Brain microvascular endothelial cell (primary cell): Measurements from ENCODE around the gene ABLIM2.

Experiments used
- DNase-seq: peaks from one replicate; pipeline ENCODE4 v3.0.0-alpha.2; 2020
- H3K27ac ChIP-seq: fragments of 250-450 bp; sonication (Bioruptor Pico); 2 replicates; pipeline ENCODE4 v1.5.1; 2020; ENCODE audit warnings: mild to moderate bottlenecking, moderate library complexity
- H3K27me3 ChIP-seq: fragments of 250-450 bp; sonication (Bioruptor Pico); replicated peaks from 2 replicates; pipeline ENCODE4 v1.5.1; 2020; ENCODE audit warnings: mild to moderate bottlenecking
- H3K36me3 ChIP-seq: fragments of 250-450 bp; sonication (Bioruptor Pico); replicated peaks from 2 replicates; pipeline ENCODE4 v1.5.1; 2020; ENCODE audit warnings: mild to moderate bottlenecking
- H3K4me3 ChIP-seq: 2 replicates; pipeline ENCODE4 v1.5.1; 2011; ENCODE audit warnings: low read depth, mild to moderate bottlenecking, control low read depth, low read length, moderate library complexity
- CTCF ChIP-seq: IDR thresholded peaks from 2 replicates; pipeline ENCODE4 v1.5.1; 2011; ENCODE audit warnings: low read depth, mild to moderate bottlenecking, moderate library complexity, low read length, control low read depth, inconsistent platforms; ENCODE audit errors: missing control alignments
- in situ Hi-C: cut with HindIII; loops from 2 replicates; pipeline ENCODE4 v1.10.0; 2017; ENCODE audit warnings: low sequenced_read_pairs, low pct_ligation_motif_present

Gene ABLIM2

DNA sequence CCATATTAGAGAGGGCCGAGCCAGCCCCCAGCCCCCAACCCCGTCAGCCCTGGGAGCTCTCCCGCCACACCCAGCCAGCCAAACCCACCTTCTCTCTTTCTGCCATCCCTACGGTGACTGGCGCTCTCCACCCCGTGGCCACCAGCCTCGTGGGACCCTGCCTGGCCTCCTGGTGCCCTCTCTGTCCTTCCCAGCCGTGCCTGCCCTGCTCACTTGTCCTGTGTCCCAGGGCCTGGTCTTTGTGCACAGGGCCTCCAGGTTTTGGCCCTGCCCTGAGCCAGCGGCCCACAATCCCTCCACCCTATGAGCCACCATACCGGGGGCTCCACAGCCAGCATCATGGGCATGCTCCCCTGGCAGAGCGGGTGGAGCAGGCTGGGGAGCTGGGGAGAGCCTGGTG, 77.4 kb downstream of the ABLIM2 start:
- no peak overlapping the region for H3K27ac ChIP-seq
- no peaks in the 10 kb centered on the region for H3K36me3 ChIP-seq
- DNase-seq: no peak
- H3K4me3 ChIP-seq: no peak overlapping the region
- TF ChIP-seq CTCF: no peak
- in situ Hi-C loops: no loop called here
- H3K27me3 ChIP-seq: peaks cover 4% of the 10 kb centered on the region

GRCh38 chr4:8080754-8081065, 77.9 kb downstream of the ABLIM2 start:
- H3K4me3 ChIP-seq: no peak overlapping the region
- no peak for DNase-seq
- in situ Hi-C loops: no loop called here
- no peaks in the 10 kb centered on the region for H3K36me3 ChIP-seq
- no peak for TF ChIP-seq CTCF
- H3K27ac ChIP-seq: no peak overlapping the region
- peaks cover 4% of the 10 kb centered on the region for H3K27me3 ChIP-seq

DNA sequence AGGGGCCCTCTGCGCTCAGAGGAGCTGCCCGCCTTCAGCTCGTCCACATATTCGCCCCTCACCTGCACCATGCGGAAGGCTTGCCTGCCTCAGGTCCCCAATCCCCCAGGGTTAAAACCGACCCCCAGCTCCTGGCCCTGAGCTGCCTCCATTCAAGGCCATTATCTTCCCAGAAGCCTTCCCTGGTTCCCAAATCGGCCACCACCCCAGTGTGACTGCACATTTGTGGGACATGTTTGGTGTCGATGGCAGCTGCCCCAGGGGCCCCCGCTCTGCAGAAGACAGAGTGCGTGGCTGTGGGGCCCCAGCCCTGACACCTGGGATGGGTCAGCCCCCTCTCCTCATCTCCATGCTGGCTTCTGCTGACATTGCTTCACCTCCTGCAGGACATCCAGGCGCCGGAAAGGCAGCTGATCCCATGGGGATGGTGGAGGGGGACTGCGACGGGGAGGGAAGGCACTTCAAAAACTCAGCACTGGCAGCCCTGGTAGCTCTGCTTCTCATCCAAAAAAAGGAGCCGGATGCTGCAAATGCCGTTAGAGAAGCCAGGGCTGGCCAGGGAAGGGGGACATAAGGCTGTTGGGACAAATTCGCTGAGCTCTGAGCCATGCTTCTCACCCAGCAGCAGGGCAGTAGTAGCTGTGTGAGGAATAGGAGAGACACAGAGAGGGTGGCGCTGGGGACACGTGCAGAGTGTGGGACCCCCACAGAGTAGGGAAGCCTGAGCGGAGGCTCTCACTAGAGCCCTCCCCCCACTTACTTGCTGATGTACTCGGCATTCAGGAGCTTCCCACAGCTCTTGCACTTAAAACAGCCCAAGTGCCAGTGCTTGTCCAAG, 78.5 kb downstream of the ABLIM2 start:
- in situ Hi-C loops: no loop called here
- Histone ChIP-seq H3K27ac (no peak overlapping the region), H3K27me3 (peaks cover 4% of the 10 kb centered on the region), H3K4me3 (no peak overlapping the region), H3K36me3 (no peaks in the 10 kb centered on the region)
- TF ChIP-seq CTCF: no peak
- DNase-seq: no peak

DNA sequence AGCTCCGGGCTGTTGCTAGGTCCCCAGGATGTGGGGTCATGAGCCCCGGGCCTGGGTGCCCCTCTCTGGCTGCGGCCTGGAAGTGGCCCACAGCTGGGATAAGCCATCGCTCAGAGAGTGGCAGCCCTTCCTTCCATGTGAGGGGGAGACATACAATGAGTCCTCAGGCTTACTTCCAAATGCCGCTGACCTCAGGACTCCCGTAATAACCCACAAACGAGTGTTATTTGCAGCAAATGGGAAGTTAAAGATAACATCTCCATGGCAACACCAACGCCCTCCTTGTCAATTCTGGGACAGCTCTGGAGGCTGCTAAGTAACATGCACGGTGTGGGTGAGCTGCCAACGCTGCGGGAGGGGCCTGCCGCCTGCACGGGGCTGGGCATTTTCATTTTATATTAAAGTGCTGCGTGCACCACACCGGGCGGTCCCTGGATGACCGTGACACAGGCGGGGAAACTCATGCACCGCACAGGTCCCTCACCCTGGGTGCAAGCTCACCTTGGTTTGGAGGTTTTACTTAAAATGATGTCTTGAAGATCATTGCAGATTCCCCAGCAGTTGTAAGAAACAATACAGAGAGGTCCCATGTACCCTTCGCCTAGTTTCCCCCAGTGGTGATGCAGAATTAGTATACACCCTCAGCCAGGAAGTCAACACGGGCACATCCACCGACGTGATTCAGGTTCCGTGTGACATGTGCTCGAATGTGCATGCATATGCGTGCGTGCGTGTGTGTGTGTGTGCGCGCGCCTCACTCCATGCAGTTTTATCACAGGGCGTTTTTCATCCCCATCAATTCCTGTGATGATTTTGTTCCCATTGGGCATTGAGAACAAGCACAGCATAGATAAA, 79.4 kb downstream of the ABLIM2 start:
- Histone ChIP-seq H3K27me3 (peaks cover 4% of the 10 kb centered on the region), H3K36me3 (no peaks in the 10 kb centered on the region), H3K4me3 (no peak overlapping the region), H3K27ac (no peak overlapping the region)
- in situ Hi-C loops: no loop called here
- no peak for DNase-seq
- TF ChIP-seq CTCF: no peak

DNA sequence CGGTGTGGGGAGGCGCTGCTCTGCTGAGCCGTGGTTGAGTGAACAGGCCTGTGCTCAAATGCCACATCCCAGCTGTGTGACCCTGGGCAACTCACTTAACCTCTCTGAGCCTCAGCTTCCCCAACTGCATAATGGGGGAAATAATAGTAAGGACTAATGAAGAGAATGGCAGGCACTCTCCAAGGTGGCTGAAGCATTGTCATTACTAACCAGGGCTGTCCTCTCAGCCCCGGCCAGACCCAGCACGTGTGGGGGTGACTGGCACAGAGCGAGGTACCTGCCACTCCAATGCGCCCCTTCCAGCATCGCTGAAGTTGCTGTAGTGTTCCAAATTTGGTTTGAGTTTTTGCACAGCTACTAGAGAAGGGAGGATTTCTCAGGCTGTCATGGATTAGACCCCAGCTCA, 80.0 kb downstream of the ABLIM2 start:
- H3K27ac ChIP-seq: no peak overlapping the region
- no peaks in the 10 kb centered on the region for H3K36me3 ChIP-seq
- H3K4me3 ChIP-seq: no peak overlapping the region
- peaks cover 4% of the 10 kb centered on the region for H3K27me3 ChIP-seq
- no peak for DNase-seq
- in situ Hi-C loops: no loop called here
- TF ChIP-seq CTCF: no peak
